Activated naive CD4-positive, alpha-beta T cell treated with Interleukin-2 at 50 U/mL for 16 hours (primary cell): ENCODE data around the gene VIM.

ENCODE experiments used
- DNase-seq: peaks from one replicate; pipeline ENCODE4 v3.0.0-alpha.2; 2020

VIM gene

GRCh38 chr10:17210361-17210760 lies 17.7 kb upstream of the VIM start:
- no peak for DNase-seq

- DNase-seq, result no peak
Observed at GRCh38 chr10:17212802-17213221, 15.2 kb upstream of the VIM start.

- no peak for DNase-seq
Observed at GRCh38 chr10:17213646-17214349, 14.2 kb upstream of the VIM start.

DNA sequence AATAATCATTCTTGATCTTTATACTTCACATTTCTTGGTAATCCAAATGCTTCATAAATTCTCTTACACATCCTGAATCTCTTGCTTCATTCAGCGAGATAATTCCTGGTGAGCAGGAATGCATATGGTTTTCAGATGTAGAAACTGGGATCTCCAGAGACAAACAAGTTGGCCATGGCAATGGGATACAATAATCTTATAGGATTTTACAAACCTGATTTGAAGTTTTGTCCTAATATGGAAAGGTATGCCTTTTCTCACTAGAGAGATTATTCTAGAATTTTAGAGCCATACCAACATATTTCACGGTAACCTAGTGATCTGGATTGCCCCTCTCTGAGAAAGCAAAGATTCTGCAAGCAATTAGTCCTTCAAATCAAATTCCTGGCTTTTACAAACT lies 13.5 kb upstream of the VIM start:
- no peak for DNase-seq

DNA sequence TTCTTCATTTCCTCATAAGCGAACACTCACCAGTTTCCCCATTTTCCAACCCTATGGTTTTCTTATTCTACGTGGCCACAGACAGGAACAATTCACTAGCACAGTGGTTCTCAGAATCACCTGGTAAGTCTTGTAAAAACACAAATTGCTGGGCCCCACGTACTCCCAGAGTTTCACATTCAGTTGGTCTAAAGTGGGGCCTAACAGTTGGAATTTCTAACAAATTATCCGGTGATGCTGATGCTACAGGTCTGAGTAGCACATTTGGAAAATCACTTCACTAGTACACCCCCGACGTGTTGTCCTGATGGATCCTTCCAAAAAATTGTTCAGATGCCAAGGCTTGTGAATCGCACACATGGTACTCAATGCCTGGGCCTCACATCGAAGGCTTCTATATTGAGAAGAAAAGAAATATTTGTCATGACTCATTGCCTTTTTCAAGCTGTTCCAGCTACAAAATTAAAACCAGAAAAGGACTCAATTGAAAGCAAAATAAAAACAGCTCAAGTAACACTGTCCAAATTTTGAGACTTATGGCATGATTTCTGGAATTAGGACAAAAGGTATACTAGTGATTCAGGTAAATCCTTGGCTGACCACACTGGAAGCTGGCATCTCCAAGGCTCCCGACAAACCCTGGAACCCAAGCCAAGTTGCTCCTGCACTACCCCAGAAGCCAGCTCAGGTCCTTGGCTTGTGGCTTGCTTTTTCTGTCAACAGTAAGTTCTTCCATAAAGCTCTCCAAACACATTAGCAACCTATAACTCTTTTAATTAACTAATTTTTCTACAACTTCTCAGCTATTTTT lies 12.9 kb upstream of the VIM start:
- DNase-seq, result no peak

- DNase-seq, result no peak
Observed at GRCh38 chr10:17215782-17216122, 12.3 kb upstream of the VIM start.

DNA sequence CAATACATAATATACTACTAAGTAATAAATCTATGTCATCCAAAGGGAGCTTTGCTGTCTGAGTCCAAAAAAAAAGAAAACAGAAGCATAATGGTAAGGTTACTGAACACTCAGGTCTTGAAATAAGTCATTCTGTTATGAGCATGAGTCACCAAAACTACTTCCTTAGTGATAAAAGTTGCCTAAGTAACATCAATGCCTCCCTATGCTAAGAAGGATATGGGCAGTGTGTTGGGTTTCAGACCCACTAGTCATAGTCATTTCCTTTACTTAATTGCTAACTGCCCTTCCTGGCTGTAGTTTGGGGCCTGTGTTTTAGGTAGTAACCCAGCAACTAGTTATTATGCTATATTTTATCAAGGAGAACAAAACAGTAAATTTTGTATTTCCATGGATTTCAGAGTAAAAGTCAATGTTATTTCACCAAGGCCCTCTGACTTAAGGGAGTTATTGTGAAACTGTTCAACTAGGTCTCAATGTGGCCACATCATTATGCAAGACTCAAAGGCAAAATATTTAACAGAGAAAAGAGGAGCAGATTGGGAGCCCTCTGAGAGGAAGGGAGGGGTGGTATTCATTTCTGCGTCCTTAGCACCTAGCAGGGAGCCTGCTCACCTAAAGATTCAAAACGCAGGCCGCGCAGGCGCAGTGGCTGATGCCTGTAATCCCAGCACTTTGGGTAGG lies 11.7 kb upstream of the VIM start:
- peak; percentile 17 for DNase-seq

DNA sequence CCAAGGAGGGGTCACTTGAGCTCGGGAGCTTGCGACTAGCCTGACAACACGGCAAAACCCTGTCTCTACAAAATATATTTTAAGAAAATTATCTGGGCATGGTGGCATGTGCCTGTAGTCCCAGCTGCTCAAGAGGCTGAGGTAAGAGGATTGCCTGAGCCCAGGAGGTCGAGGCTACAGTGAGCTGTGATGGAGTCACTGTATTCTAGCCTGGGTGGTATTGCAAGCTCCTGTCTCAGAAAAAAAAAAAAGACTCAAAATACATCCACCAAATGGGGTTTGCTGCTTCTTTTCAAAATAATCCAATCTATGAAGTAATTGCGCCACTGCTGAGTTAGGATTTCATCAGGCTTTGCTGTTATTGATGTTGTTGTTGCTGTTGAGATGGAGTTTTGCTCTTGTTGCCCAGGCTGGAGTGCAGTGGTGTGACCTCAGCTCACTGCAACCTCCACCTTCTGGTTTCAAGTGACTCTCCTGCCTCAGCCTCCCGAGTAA lies 11.1 kb upstream of the VIM start:
- DNase-seq, result no peak

DNA sequence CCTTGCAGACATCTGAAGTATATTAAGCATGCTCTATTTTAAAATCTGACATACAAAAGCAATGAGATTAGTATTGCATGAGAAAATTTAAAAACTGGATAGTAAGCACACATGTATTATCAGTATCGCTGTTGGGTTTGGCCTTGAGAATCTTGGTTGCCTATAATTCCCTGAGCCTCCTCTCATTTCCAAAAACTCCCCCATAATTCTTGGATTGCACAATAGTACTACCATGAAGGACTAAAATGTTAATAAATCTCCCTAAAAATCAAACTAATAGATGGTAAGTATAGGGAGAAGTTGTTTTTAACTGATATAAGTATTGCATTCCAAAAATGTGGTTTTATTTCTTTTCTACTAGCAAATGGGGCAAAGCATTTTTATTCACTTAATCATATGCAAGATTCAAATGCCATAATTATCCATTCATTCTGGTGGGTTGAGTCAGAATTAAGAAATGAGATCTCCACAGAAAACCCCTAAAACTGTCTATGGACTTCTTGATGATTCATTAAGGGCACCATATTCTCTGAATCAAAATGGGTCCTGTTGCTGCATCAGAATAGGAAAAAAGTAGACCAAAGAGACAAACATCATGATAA lies 10.3 kb upstream of the VIM start:
- no peak for DNase-seq

- DNase-seq, result no peak
Observed at GRCh38 chr10:17219024-17219423, 9.0 kb upstream of the VIM start.

DNA sequence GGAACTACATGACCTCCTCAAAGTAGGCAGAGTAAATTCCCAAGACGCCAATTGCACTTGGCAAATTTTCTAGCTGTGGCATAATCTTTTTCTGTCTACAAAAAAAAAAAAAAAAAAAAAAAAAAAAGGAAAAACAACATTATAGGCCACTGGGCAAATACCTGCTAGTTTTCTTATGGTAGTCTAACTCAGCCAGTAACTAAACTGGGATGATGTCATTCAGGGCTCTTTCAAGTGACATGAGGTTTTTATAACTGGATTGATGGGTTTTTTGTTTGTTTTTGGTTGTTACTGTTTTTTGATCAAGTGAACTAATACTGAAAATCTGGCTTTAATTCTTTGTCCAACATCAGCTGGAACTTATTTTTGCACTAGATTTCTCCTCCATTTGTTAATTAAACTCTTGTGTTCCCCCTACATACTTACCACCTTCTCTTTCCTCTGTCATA lies 7.4 kb upstream of the VIM start:
- DNase-seq, result no peak

- no peak for DNase-seq
Observed at GRCh38 chr10:17222329-17222728, 5.7 kb upstream of the VIM start.

GRCh38 chr10:17225808-17226207 lies 2.2 kb upstream of the VIM start:
- DNase-seq, result no peak

DNA sequence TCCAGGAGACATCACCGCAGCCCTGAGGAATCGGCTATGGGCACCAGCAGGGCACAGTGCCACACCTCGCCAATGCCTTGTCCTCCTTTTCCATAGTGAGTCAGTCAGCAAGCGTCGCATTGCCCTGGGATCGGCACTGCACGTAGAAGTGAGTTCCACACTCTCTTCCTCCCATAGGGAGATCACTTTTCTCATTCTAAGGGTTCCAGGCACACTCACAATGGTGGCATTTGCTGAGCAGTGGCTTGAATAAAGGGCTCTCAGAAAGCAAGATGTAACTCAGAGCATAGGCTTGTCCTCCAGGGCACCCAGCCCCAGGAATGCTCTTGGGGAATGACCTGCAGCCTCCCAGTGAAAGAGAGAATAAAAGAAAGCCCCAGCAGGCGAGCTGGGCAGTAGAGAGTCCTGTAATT lies 1.1 kb upstream of the VIM start:
- no peak for DNase-seq

DNA sequence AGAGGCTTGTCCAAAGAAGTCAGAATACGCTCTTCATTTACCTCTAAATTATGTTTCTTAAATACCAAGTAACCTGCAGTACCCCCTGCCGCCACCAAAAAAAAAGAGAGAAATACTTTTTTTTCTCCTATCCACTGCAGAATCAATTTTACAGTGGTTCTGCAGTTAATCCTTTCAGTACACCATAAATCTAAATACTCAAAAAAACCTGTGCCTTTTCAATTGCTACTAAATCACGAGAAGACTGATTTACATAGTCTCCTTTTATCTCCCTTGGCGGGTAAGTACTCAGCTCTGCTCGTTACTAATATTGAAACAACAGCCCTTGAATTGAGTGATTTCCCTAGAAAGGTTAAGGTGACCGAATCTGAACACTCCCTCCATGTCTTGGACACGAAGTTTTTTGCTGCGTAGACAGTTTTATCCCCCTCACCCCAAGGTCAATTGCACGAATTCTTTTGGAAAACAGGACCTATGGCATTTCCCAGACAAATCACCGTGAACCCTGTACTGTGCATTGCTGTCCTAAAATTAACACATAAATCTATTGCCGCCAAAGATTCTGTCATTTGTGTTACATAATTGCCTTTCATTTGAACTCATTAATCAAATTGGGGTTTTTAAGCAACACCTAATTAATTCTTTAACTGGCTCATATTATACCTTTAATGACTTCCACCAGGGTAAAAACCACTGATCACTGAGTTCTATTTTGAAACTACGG lies 512 bp upstream of the VIM start:
- DNase-seq, result peak; percentile 18

GRCh38 chr10:17229016-17229716 lies 1.1 kb downstream of the VIM start:
- DNase-seq, result peak; percentile 72

GRCh38 chr10:17229717-17229966 lies 1.6 kb downstream of the VIM start:
- DNase-seq, result no peak

- peak; percentile 91 for DNase-seq
Observed at GRCh38 chr10:17229967-17230682, 2.1 kb downstream of the VIM start.

- no peak for DNase-seq
Observed at GRCh38 chr10:17231788-17232187, 3.7 kb downstream of the VIM start.

GRCh38 chr10:17232276-17232960 lies 4.4 kb downstream of the VIM start:
- no peak for DNase-seq
